A673 (cell line): ENCODE results near the gene AGBL3.

Experiments used
- CTCF ChIP-seq: fragments of 300-800, 200-600 bp; sonication (generic); conservative IDR thresholded peaks from 2 replicates; pipeline ENCODE4 v1.5.1; 2017; ENCODE audit warnings: low read depth, mild to moderate bottlenecking, antibody characterized with exemption, low read length, moderate library complexity, mixed read lengths
- EZH2 ChIP-seq: fragments of 200-600 bp; sonication (generic); IDR thresholded peaks from 2 replicates; pipeline ENCODE4 v1.6.1; 2017; ENCODE audit warnings: borderline replicate concordance, low read depth, mild to moderate bottlenecking, mixed read lengths, antibody characterized with exemption, low read length; ENCODE audit not compliant: poor library complexity, severe bottlenecking

- TF ChIP-seq CTCF (no peak), EZH2 (no peak)
These were observed 45.0 kb upstream of the AGBL3 start for GRCh38 chr7:134941185-134941900.
